WTC11 (cell line): ENCODE results near the gene SCRG1. TPM values are rescaled to one million over a fixed set of nuclear protein-coding genes. Genes with fewer than 3 reads are reported as not detected.

Source experiments
- ATAC-seq: fragments of 200-7000 bp; cut with Tn5 transposase; 2 replicates; pipeline ENCODE4 v1.10.0; 2021; ENCODE audit warnings: mild to moderate bottlenecking, moderate library complexity
- CTCF ChIA-PET: fragments of 300-600 bp; sonication (Branson Sonifier 250); formaldehyde crosslinking; loops from one replicate; lab custom pipeline; 2021; ENCODE audit warnings: antibody characterized with exemption; lab: Charles Lee
- POLR2A ChIA-PET: fragments of 350-600 bp; sonication (Branson Sonifier 250); formaldehyde crosslinking; loops from one replicate; lab custom pipeline; 2021; ENCODE audit warnings: antibody characterized with exemption; lab: Charles Lee
- DNase-seq: peaks from one replicate; pipeline ENCODE4 v3.0.0; 2021; ENCODE audit warnings: low spot score
- H3K27ac Mint-ChIP-seq: 2 replicates; pipeline ENCODE4 v1.8.0; 2021; ENCODE audit warnings: mixed read lengths
- H3K27me3 Mint-ChIP-seq: 2 replicates; pipeline ENCODE4 v1.8.0; 2021; ENCODE audit warnings: low read depth, mild to moderate bottlenecking, moderate library complexity, mixed read lengths
- H3K36me3 Mint-ChIP-seq: 2 replicates; pipeline ENCODE4 v1.8.0; 2021; ENCODE audit warnings: mixed read lengths
- H3K4me1 Mint-ChIP-seq: 2 replicates; pipeline ENCODE4 v1.8.0; 2022; ENCODE audit warnings: mixed read lengths
- H3K4me3 Mint-ChIP-seq: 2 replicates; pipeline ENCODE4 v1.8.0; 2021; ENCODE audit warnings: mild to moderate bottlenecking, moderate library complexity, mixed read lengths
- H3K9me3 Mint-ChIP-seq: 2 replicates; pipeline ENCODE4 v1.8.0; 2021; ENCODE audit warnings: mixed read lengths
- ARID4B ChIP-seq: sonication (generic); formaldehyde crosslinking; IDR thresholded peaks from 2 replicates; pipeline ENCODE4 v1.8.0; 2023; ENCODE audit warnings: missing genetic modification reagents, mild to moderate bottlenecking, borderline replicate concordance
- ATF1 ChIP-seq: sonication (generic); formaldehyde crosslinking; IDR thresholded peaks from 2 replicates; pipeline ENCODE4 v1.8.1; 2023; ENCODE audit warnings: mild to moderate bottlenecking, moderate library complexity, missing genetic modification reagents
- CBFB ChIP-seq: sonication (generic); formaldehyde crosslinking; IDR thresholded peaks from 2 replicates; pipeline ENCODE4 v1.8.1; 2022; ENCODE audit warnings: mild to moderate bottlenecking, low read depth, missing genetic modification reagents
- CTCF ChIP-seq: fragments of 200-600 bp; IDR thresholded peaks from 2 replicates; pipeline ENCODE4 v1.8.0; 2022; ENCODE audit warnings: antibody characterized with exemption
- EMX1 ChIP-seq: fragments of 250-450 bp; sonication (Bioruptor Pico); IDR thresholded peaks from 2 replicates; pipeline ENCODE4 v1.8.0; 2021; ENCODE audit warnings: mild to moderate bottlenecking
- ETV6 ChIP-seq: sonication (generic); formaldehyde crosslinking; IDR thresholded peaks from 2 replicates; pipeline ENCODE4 v1.8.1; 2022; ENCODE audit warnings: mild to moderate bottlenecking, missing genetic modification reagents
- NR2C2 ChIP-seq: sonication (generic); formaldehyde crosslinking; IDR thresholded peaks from 2 replicates; pipeline ENCODE4 v1.8.0; 2022; ENCODE audit warnings: mild to moderate bottlenecking, missing genetic modification reagents
- NR3C1 ChIP-seq: sonication (generic); formaldehyde crosslinking; conservative IDR thresholded peaks from 2 replicates; pipeline ENCODE4 v1.8.1; 2023; ENCODE audit warnings: low read depth, mild to moderate bottlenecking, missing genetic modification reagents
- STAT6 ChIP-seq: sonication (generic); formaldehyde crosslinking; conservative IDR thresholded peaks from 2 replicates; pipeline ENCODE4 v1.8.1; 2023; ENCODE audit warnings: mild to moderate bottlenecking, low read depth, missing genetic modification reagents, moderate library complexity
- USF1 ChIP-seq: sonication (generic); formaldehyde crosslinking; IDR thresholded peaks from 2 replicates; pipeline ENCODE4 v1.8.0; 2022; ENCODE audit warnings: mild to moderate bottlenecking, missing genetic modification reagents
- ZBTB21 ChIP-seq: sonication (generic); formaldehyde crosslinking; IDR thresholded peaks from 2 replicates; pipeline ENCODE4 v1.8.1; 2023; ENCODE audit warnings: mild to moderate bottlenecking, missing genetic modification reagents, borderline replicate concordance
- ZNF396 ChIP-seq: fragments of 250-450 bp; sonication (Bioruptor Pico); IDR thresholded peaks from 2 replicates; pipeline ENCODE4 v1.8.0; 2021; ENCODE audit warnings: mild to moderate bottlenecking, moderate library complexity, borderline replicate concordance
- ZNF423 ChIP-seq: fragments of 250-450 bp; sonication (Bioruptor Pico); IDR thresholded peaks from 2 replicates; pipeline ENCODE4 v2.1.2; 2022; ENCODE audit warnings: mild to moderate bottlenecking, moderate library complexity
- ZNF512 ChIP-seq: sonication (generic); formaldehyde crosslinking; IDR thresholded peaks from 2 replicates; pipeline ENCODE4 v1.8.1; 2022; ENCODE audit warnings: missing genetic modification reagents, borderline replicate concordance
- ZNF532 ChIP-seq: fragments of 250-450 bp; sonication (Bioruptor Pico); IDR thresholded peaks from 2 replicates; pipeline ENCODE4 v1.9.0; 2021; ENCODE audit warnings: mild to moderate bottlenecking, borderline replicate concordance
- total RNA-seq: library from RNA; stranded (reverse); gene quantifications from 3 replicates; pipeline ENCODE4 v1.2.3, GENCODE V29; 2021

SCRG1 gene
- total RNA-seq, 1 experiment from 2014 or later = not detected

GRCh38 chr4:173432430-173432829, 33.5 kb upstream of the SCRG1 start (continued):
- TF ChIP-seq ARID4B (no peak), ETV6 (CRISPR knock-in tag) (no peak), ZNF396 (no peak), EMX1 (CRISPR knock-in tag) (no peak), ZBTB21 (CRISPR knock-in tag) (no peak)

DNA sequence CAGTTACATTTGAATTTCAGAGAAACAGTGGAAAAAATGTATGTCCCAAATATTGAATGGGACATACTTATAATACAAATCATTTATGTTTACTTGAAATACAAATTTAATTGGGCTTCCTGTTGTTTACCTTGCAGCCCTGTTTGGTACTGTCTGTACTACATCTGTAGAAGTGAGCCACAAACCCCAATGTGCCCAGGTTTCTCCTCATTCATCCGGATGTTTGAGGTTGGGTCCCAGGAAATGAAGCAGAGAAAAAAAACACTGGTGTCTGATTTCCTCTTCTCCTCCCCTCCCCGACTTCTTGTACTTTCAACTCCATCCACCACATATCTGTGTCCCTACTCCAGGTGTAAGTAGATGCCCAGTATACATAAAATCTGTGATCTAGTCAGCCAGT, 27.1 kb upstream of the SCRG1 start:
- Mint-ChIP-seq H3K27ac (no peak overlapping the region), H3K4me3 (no peak overlapping the region), H3K27me3 (no peaks in the 10 kb centered on the region), H3K9me3 (peaks cover 3% of the 10 kb centered on the region; the same call in 1 of the 2 replicates), H3K36me3 (no peaks in the 10 kb centered on the region), H3K4me1 (no peaks in the 10 kb centered on the region)
- DNase-seq = no peak
- CTCF ChIA-PET = interaction anchor here (1.2 to 1.5 kb wide), 2 partner anchors 68 to 413 kb away, joined by 4 to 7 read pairs; no protein-coding TSS in a partner anchor
- no peak for ATAC-seq
- POLR2A ChIA-PET = no interaction called here
- TF ChIP-seq USF1 (CRISPR knock-in tag) (no peak), NR2C2 (CRISPR knock-in tag) (no peak), ARID4B (no peak), STAT6 (CRISPR knock-in tag) (no peak), ATF1 (CRISPR knock-in tag) (no peak), ZNF532 (no peak), CBFB (no peak), NR3C1 (CRISPR knock-in tag) (no peak), ZNF423 (CRISPR knock-in tag) (no peak), CTCF (no peak), ZNF512 (CRISPR knock-in tag) (no peak)
